HG03439 (cell line): ENCODE data around the gene RNF6.

Experiments used
- ATAC-seq: cut with Tn5 transposase; IDR thresholded peaks from one replicate; pipeline ENCODE4 v1.9.1; 2021; ENCODE audit warnings: mild to moderate bottlenecking, moderate library complexity; ENCODE audit not compliant: unreplicated experiment

Gene RNF6

DNA sequence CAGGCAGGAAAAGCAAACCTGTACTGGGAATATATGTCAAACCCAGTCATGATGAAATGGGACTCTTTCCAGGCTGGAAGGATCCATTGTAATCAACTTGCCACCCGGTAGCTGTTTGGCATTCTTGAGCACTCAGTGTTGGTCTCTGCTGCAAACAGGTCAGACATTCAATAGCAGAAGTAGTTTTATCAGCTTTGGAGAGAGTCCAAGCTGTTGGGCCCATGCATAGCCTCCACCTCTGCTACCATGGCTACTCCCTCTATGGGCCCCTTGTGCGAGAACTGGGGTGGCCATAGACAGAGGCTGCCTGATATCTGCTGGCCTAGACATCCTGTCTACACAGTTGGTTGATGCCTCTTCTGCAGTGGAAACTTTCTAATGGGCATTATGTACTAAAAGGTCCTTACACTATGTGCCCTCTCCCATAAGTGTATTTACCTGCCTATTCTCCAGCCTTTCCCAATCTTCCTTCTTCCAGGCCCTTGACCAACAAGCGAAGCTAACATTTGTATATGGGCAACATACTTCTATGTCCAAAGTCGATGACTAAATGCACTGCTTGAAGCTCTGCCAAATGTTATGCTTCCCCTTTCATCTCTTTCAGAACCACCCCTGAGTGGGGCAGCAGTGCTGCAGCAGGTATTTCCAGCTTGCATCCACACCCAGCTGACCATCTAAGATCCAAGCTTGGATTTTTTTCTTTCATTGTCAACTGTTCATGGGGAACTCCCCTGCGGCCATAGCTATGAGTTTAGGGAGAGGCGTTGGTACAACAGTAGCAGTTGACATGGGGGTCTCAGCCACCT, 5.3 kb upstream of the RNF6 start:
- ATAC-seq, result no peak

GRCh38 chr13:26225896-26226617, 3.9 kb upstream of the RNF6 start:
- ATAC-seq, result no peak

DNA sequence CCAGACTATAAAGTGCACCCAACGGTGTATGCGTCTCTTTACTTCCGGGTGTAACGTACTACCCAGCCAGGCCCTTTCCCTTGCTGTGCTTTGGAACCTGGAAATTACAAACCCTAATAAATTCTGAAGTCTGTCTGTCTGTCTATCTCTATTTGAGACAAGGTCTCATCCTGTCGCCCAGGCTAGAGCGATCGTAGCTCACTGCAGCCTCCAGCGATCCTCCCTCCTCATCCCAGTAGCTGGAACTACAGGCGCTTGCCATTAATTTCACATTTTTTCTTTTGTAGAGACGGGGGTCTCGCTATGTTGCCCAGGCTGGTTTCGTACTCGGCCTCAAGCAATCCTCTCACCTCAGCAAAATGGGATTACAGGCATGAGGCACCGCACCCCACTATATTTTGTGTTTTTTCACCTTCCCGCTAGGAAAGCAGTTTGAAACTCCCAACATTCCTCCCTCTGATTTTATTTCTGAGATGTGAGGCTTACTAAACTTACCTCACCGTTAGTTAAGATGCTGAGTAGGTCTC, 469 bp upstream of the RNF6 start:
- ATAC-seq, result peak; percentile 53

DNA sequence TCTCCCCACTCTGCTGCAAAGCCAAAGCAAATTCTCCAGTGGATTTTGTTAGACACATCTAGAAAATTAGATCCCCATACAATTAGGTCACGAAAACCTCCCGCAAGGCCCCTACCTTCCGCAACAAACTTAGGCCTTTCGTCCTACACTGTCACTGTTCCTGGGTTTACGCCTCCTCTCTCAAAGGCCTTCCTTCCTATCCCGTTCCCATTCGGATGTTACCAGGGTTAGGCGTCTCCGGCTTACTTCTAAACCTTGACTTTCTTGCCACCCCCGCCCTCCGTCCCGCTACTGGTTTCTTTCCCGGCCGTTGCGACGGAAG, 754 bp downstream of the RNF6 start:
- peak; percentile 25 for ATAC-seq

- ATAC-seq, result no peak
Measured at GRCh38 chr13:26220575-26220974, 1.5 kb downstream of the RNF6 start.

- ATAC-seq, result no peak
Measured at GRCh38 chr13:26219726-26220125, 2.4 kb downstream of the RNF6 start.

DNA sequence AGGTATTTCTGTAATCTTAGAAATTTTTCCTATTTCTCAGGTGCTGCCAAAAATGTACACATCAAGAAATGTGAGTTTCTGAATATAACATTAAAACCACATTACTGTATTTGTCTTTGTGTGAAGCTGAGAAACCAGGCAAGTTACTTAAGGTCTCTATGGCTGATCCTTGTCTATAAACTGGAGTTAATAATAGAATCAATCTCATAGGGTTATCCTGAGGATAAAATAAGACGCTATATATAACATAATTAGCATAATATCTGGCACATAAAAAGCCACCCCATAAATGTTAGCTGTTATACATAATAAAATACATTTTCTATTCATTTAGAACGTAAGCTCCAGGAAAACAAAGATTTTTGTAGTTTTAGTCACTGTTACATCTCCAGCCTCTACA, 6.1 kb downstream of the RNF6 start:
- no peak for ATAC-seq

GRCh38 chr13:26213982-26214381, 8.1 kb downstream of the RNF6 start:
- ATAC-seq, result no peak

GRCh38 chr13:26213345-26213744, 8.8 kb downstream of the RNF6 start:
- no peak for ATAC-seq

GRCh38 chr13:26208287-26208686, 13.8 kb downstream of the RNF6 start:
- no peak for ATAC-seq

DNA sequence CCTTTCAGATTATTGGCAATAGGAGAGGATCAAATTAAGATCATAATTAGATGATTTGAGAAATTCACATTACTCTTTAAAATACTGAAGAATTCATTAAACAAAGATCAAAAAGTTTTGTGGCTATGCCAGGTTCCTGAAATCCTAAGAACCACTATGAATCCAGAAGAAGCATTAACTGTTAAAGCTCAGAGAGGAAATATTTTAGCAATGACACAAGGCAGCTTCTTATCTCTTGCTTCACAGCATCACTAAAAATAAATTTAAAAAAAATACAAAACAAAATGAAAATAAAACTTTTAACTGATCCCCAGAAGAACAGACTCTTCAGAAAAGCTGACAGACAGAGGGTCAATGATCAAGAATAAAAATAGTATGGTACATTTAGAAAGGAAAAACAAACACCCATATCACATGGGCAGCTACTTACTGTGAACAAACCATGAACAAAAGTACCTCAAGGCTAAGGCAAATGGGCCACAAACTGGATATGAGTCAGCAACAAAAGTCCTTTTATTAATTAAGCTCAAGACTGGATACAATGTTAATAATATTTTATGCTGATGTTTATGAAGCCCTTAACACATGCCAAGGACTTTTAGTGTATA, 19.6 kb downstream of the RNF6 start:
- no peak for ATAC-seq

GRCh38 chr13:26200811-26201210, 21.3 kb downstream of the RNF6 start:
- no peak for ATAC-seq

- no peak for ATAC-seq
Measured at GRCh38 chr13:26198116-26198515, 24.0 kb downstream of the RNF6 start.

DNA sequence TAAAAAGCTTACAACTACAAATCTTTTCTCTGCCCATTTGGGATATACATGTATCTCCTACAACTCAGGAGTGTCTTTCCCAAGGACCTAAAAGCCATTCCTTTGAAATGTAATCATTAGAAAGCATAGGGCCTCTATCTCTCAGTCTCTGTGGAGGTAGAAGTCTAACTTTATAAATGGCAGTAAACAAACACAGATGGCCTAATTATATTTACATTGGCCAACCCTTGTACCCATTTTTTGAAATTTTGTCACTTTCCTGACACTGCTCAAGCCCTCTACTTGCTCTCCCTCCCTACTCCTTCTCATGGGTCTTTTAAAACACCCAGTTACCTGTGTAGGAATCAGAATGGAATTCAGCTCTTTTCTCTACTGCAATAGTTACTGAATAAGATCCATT, 24.8 kb downstream of the RNF6 start:
- no peak for ATAC-seq

DNA sequence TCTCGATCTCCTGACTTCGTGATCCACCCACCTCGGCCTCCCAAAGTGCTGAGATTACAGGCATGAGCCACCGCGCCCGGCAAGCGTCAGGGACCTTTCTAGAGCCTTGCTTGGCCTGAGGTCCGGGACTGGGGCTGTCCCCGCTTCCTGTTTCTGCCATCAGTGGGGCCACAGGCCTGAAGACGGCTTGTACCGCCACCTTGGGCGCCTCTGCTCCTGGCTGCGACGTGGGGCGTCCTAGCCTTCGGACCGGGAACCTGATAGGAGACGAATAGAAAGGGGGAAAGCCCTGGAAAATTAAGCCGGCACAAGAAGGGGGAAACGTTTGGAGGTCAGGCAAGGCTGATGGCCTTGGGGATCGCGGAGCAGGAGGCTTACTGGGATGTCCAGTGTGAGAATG, 35.1 kb downstream of the RNF6 start:
- ATAC-seq, result no peak

GRCh38 chr13:26186118-26186870, 35.8 kb downstream of the RNF6 start:
- ATAC-seq, result peak; percentile 91

DNA sequence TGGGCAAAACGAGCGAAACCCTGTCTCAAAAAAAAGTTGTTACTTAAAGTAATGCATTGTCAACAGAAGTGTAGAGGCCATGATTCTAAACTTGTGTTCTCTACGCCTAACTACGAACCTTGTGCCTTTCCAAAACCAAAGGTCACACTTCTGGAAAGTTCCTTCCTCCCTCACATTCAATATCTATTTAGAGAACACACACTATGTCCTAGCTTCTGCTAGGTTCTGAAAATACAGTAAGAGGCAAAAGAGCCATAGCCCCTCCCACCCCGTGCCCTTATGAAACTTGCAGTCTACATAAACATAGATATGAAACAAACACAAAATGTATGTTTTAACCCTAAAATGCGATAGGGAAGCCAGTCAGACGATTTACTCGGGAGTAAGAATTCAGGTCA, 36.4 kb downstream of the RNF6 start:
- ATAC-seq, result peak; percentile 6

DNA sequence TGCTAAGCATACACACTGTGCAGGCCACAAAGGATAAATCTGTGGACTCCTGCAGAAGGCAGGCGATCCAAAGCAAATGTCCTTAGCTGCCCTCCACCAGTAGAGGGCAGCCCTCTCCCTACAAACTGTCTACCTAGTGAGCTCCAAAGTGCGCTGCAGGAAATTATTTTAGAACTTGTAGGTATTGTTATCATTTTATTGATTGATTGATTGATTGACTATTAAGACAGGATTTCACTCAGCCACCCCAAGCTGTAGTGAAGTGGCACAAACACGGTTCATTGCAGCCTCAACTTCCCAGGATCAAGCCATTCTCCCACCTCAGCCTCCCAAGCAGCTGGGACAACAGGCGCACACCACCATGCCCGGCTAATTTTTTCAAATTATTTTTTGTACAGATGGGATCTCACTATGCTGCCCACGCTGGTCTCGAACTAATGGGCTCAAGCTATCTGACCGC, 37.3 kb downstream of the RNF6 start:
- no peak for ATAC-seq

- ATAC-seq, result no peak
Measured at GRCh38 chr13:26183416-26183815, 38.7 kb downstream of the RNF6 start.

GRCh38 chr13:26179344-26179743, 42.8 kb downstream of the RNF6 start:
- ATAC-seq, result no peak

DNA sequence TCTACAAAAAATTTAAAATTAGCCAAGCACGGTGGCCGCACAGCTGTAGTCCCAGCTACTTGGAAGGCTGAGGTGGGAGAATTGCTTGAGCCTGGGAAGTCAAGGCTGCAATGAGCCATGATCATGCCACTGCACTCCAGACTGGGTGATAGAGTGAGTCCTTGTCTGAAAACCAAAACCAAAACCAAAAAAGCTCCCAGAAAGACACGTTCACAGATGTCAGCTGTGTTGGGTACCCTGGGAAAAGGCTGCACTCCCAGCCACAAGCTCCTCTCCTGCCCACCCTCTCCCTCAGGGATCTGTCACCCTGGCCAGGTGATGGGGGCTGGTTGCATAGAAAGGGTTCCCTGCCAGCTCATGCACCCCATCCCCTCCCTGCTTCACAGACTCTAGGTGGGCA, 53.3 kb downstream of the RNF6 start:
- no peak for ATAC-seq
